Measurements from ENCODE around the gene PALM. TPM values are rescaled to one million over a fixed set of nuclear protein-coding genes. Genes with fewer than 3 reads are reported as not detected.

The PALM gene
- total and polyA plus RNA-seq, 9 of the 15 experiments (the other 6 are each of a cell fraction or from before 2014, with no cell fraction given): 0.04 to 6.6 (median 1.7) TPM

GRCh38 chr19:662962-663681, 45.6 kb upstream of the PALM start, which contains the start of gene RNF126 (continued):
- TF ChIP-seq ETS2 (tag; IDR thresholded peaks at IDR 0.05; ENCODE audit: borderline replicate concordance, poor library complexity, severe bottlenecking) (no peak), ZNF655 (CRISPR knock-in tag; IDR thresholded peaks at IDR 0.05) (no peak), CXXC5 (CRISPR knock-in tag; IDR thresholded peaks at IDR 0.05) (peak; percentile 99), NONO (IDR thresholded peaks at IDR 0.05; ENCODE audit: low read depth in 2 of 2, low read length in 1 of 2) (peak in 1 of 2 experiments; percentile 76; a peak in 1 of 4 replicates), ZNF146 (CRISPR knock-in tag; IDR thresholded peaks at IDR 0.05; ENCODE audit: unreplicated experiment) (no peak), RBBP5 (IDR thresholded peaks at IDR 0.05; ENCODE audit: borderline replicate concordance, insufficient read depth, low read length, poor library complexity, severe bottlenecking) (peak; percentile 90), SRF (CRISPR knock-in tag; IDR thresholded peaks at IDR 0.05) (no peak), TRIM28 (IDR thresholded peaks at IDR 0.05) (peak; percentile 77; the same call in 1 of the 2 replicates), ZNF699 (CRISPR knock-in tag; IDR thresholded peaks at IDR 0.05; ENCODE audit: insufficient replicate concordance) (no peak), RAD51 (IDR thresholded peaks at IDR 0.05; ENCODE audit: borderline replicate concordance, low read depth) (no peak), ZNF395 (CRISPR knock-in tag; IDR thresholded peaks at IDR 0.05) (0 out of 2 replicates have a peak, but pooled peaks have one; percentile 54), PPARD (CRISPR knock-in tag; IDR thresholded peaks at IDR 0.05) (no peak), ZEB2 (IDR thresholded peaks at IDR 0.05) (no peak), ZNF124 (CRISPR knock-in tag; IDR thresholded peaks at IDR 0.05) (no peak), ZBTB33 (CRISPR knock-in tag; IDR thresholded peaks at IDR 0.05) (peak; percentile 95), ZNF668 (CRISPR knock-in tag; IDR thresholded peaks at IDR 0.05) (no peak), IRF2 (CRISPR knock-in tag; IDR thresholded peaks at IDR 0.05) (no peak), MAX (CRISPR knock-in tag; IDR thresholded peaks at IDR 0.05) (peak; percentile 66), KHSRP (IDR thresholded peaks at IDR 0.05) (no peak), ZNF830 (CRISPR knock-in tag; IDR thresholded peaks at IDR 0.05) (no peak), ZBTB34 (CRISPR knock-in tag; IDR thresholded peaks at IDR 0.05) (no peak)

Measured in K562 (cell line).